Kidney (tissue), 14 donors: ENCODE data around the gene ABCC3. TPM values are rescaled to one million over a fixed set of nuclear protein-coding genes. Genes with fewer than 3 reads are reported as not detected.

Experiments
- DNase-seq, 5 donors: peaks; one replicate each; pipeline ENCODE4 v3.0.0-alpha.2; 2013 to 2020
- FAIRE-seq: peaks from 2 replicates; lab custom pipeline; 2012; peaks lifted over from hg19 to GRCh38; lab: Jason Lieb, UNC
- H3K27ac ChIP-seq, 2 donors: one replicate each; pipeline ENCODE4 v1.7.0; 2013; ENCODE audit warnings: low read depth in 2 of 2, low read length in 2 of 2, inconsistent platforms in 1 of 2
- H3K27me3 ChIP-seq: one replicate; pipeline ENCODE4 v1.7.1; 2013; ENCODE audit warnings: low read length, inconsistent platforms; ENCODE audit not compliant: control insufficient read depth, insufficient read depth
- H3K36me3 ChIP-seq, 3 donors: one replicate each; pipeline versions ENCODE4 v1.7.0 to v1.7.1; 2013; ENCODE audit warnings: low read length in 3 of 3, control low read depth in 1 of 3, inconsistent platforms in 1 of 3; ENCODE audit not compliant: insufficient read depth in 3 of 3, control insufficient read depth in 2 of 3
- H3K4me1 ChIP-seq, 3 donors: one replicate each; pipeline versions ENCODE4 v1.7.0 to v1.7.1; 2013; ENCODE audit warnings: low read length in 3 of 3, inconsistent platforms in 1 of 3, low read depth in 1 of 3; ENCODE audit not compliant: control insufficient read depth in 2 of 3, insufficient read depth in 2 of 3
- H3K4me3 ChIP-seq, 3 donors: one replicate each; pipeline versions ENCODE4 v1.7.0 to v1.8.1; 2013; ENCODE audit warnings: low read length in 3 of 3, control low read depth in 1 of 3, inconsistent platforms in 1 of 3
- H3K9ac ChIP-seq, 3 donors: one replicate each; pipeline versions ENCODE4 v1.7.0 to v1.7.1; 2013; ENCODE audit warnings: low read length in 3 of 3, control low read depth in 1 of 3, inconsistent platforms in 1 of 3
- H3K9me3 ChIP-seq, 3 donors: one replicate each; pipeline versions ENCODE4 v1.7.0 to v1.7.1; 2013; ENCODE audit warnings: low read length in 3 of 3, control low read depth in 1 of 3, inconsistent platforms in 1 of 3; ENCODE audit not compliant: control insufficient read depth in 2 of 3, insufficient read depth in 1 of 3
- intact Hi-C: fragments of 100-400 bp; cut with DNase I; formaldehyde crosslinking; loops from one replicate; pipeline ENCODE4 v1.11.1; 2022
- polyA plus RNA-seq: library from polyadenylated mRNA; stranded (reverse); fragments of 350-450 nt; fragmentation: Illumina TruSeq; extraction: RNeasy Lipid Tissue Mini Kit (QIAGEN cat#74804); gene quantifications from one replicate; pipeline ENCODE4 v1.2.3, GENCODE V29; 2014; ENCODE audit warnings: low read depth, low replicate concordance; ENCODE audit not compliant: insufficient read depth
- total RNA-seq: library from RNA; stranded (reverse); fragmentation: NEBNext Ultra II Directional; extraction: Animal tissue kit (Norgen Biotek cat#: 25700); gene quantifications from one replicate; pipeline ENCODE4 v1.2.1, GENCODE V29; 2021
- TF ChIP-seq, protein P1 (sequence below): IDR thresholded peaks from 3 replicates; pipeline ENCODE4 v1.5.1; 2012; ENCODE audit warnings: mild to moderate bottlenecking, moderate library complexity, borderline replicate concordance; ENCODE audit not compliant: insufficient read depth; ENCODE audit errors: extremely low read depth
- donor health status: control.
- donor health status: control.
- donor health status: control.
- donor health status: control.
- donor health status: control.
- donor health status: DM: yes; HTN: yes; CAD: no.
- donor health status: Normal renal cell carcinoma (clear cell type).

The ABCC3 gene
- total and polyA plus RNA-seq, 2 donors from 2014 or later, result 9.3 to 156 TPM

DNA sequence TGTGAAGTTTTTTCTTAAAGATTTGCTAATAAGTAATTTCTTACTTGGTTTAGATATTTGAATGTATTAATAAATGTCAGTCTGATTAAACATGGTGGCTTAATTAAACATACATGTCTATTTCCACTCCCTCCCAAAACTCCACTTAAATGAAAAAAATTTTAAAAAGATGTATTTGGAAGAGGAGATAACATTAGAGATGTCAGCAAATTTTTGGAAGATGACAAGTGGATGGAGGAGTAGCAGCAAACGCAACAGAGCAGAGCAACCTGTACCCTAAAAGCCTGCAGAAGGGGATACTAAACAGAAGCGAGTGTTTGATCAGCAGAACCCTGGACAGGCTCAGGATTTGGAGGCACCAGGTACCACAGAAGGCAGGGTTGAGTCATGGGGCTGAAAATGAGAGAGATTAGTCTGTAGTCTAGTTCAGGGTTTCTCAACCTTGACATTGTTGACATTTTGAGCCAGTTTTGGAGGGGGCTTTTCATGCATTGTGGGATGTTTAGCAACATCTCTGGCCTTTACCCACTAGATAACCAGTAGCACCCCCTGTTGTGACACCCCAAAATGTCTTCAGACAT lies 102.5 kb downstream of the ABCC3 start:
- H3K27ac ChIP-seq, result no peak overlapping the region
- H3K4me1 ChIP-seq, result no peaks in the 10 kb centered on the region
- H3K27me3 ChIP-seq, result no peaks in the 10 kb centered on the region
- H3K9ac ChIP-seq, result no peak overlapping the region
- FAIRE-seq (no peak), DNase-seq (no peak)
- H3K9me3 ChIP-seq, result no peaks in the 10 kb centered on the region
- intact Hi-C loops, result no loop called here
- H3K4me3 ChIP-seq, result no peak overlapping the region
- peaks cover 15 to 39% (median 16%) of the 10 kb centered on the region in 3 donors for H3K36me3 ChIP-seq
- TF ChIP-seq, protein P1, sequence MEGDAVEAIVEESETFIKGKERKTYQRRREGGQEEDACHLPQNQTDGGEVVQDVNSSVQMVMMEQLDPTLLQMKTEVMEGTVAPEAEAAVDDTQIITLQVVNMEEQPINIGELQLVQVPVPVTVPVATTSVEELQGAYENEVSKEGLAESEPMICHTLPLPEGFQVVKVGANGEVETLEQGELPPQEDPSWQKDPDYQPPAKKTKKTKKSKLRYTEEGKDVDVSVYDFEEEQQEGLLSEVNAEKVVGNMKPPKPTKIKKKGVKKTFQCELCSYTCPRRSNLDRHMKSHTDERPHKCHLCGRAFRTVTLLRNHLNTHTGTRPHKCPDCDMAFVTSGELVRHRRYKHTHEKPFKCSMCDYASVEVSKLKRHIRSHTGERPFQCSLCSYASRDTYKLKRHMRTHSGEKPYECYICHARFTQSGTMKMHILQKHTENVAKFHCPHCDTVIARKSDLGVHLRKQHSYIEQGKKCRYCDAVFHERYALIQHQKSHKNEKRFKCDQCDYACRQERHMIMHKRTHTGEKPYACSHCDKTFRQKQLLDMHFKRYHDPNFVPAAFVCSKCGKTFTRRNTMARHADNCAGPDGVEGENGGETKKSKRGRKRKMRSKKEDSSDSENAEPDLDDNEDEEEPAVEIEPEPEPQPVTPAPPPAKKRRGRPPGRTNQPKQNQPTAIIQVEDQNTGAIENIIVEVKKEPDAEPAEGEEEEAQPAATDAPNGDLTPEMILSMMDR, result no peak

DNA sequence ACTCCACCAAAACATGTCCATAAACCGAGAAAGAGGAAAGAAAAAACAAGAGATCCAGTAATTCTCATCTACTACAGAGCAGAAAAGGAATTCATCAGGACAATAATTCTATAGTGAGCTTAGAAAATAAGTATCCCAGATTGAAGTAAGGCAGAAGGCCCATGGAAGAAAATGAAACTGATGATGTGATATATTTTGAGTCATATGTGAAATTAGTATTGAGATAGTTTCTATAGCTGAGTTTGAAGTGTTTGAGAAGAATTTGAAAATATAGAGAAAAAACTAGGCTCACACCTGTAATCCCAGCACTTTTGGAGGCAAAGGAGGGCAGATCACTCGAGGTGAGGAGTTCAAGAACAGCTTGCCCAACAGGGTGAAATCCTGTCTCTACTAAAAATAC lies 104.4 kb downstream of the ABCC3 start:
- Histone ChIP-seq H3K4me3 (no peak overlapping the region), H3K27me3 (no peaks in the 10 kb centered on the region), H3K27ac (no peak overlapping the region), H3K36me3 (peaks cover 22 to 53% (median 26%) of the 10 kb centered on the region in 3 donors), H3K9me3 (no peaks in the 10 kb centered on the region), H3K9ac (no peak overlapping the region), H3K4me1 (no peaks in the 10 kb centered on the region)
- FAIRE-seq (no peak), DNase-seq (no peak)
- TF ChIP-seq, protein P1, result no peak
- intact Hi-C loops, result no loop called here

Other genes starting within 250 kb of the ABCC3 start
- 61.7 TPM for gene LRRC59, start 237.4 kb upstream of the ABCC3 start, total RNA-seq
- gene LRRC59, start 237.4 kb upstream of the ABCC3 start, polyA plus RNA-seq, result 37.0 TPM
- gene ACSF2, start 208.7 kb upstream of the ABCC3 start, total RNA-seq, result 44.4 TPM
- gene ACSF2, start 208.7 kb upstream of the ABCC3 start, polyA plus RNA-seq, result 404 TPM
- 0.22 TPM for gene CHAD, start 166.0 kb upstream of the ABCC3 start, total RNA-seq
- gene CHAD, start 166.0 kb upstream of the ABCC3 start, polyA plus RNA-seq, result 0.43 TPM
- gene RSAD1, start 156.0 kb upstream of the ABCC3 start, total RNA-seq, result 38.9 TPM
- 39.9 TPM for gene RSAD1, start 156.0 kb upstream of the ABCC3 start, polyA plus RNA-seq
- 0.72 TPM for gene MYCBPAP, start 126.4 kb upstream of the ABCC3 start, total RNA-seq
- 2.9 TPM for gene MYCBPAP, start 126.4 kb upstream of the ABCC3 start, polyA plus RNA-seq
- gene EPN3, start 102.1 kb upstream of the ABCC3 start, total RNA-seq, result 5.0 TPM
- gene EPN3, start 102.1 kb upstream of the ABCC3 start, polyA plus RNA-seq, result 28.7 TPM
- 60.4 TPM for gene SPATA20, start 87.7 kb upstream of the ABCC3 start, total RNA-seq
- 52.7 TPM for gene SPATA20, start 87.7 kb upstream of the ABCC3 start, polyA plus RNA-seq
- gene CACNA1G, start 74.2 kb upstream of the ABCC3 start, total RNA-seq, result 0.06 TPM
- not detected for gene CACNA1G, start 74.2 kb upstream of the ABCC3 start, polyA plus RNA-seq
- gene ANKRD40, start 73.0 kb downstream of the ABCC3 start, total RNA-seq, result 37.6 TPM
- gene ANKRD40, start 73.0 kb downstream of the ABCC3 start, polyA plus RNA-seq, result 15.8 TPM
- gene LUC7L3, start 84.7 kb downstream of the ABCC3 start, total RNA-seq, result 91.9 TPM
- 74.3 TPM for gene LUC7L3, start 84.7 kb downstream of the ABCC3 start, polyA plus RNA-seq
- gene ANKRD40CL, start 132.6 kb downstream of the ABCC3 start, total RNA-seq, result not detected
- gene ANKRD40CL, start 132.6 kb downstream of the ABCC3 start, polyA plus RNA-seq, result not detected
- gene WFIKKN2, start 200.7 kb downstream of the ABCC3 start, total RNA-seq, result 0.09 TPM
- not detected for gene WFIKKN2, start 200.7 kb downstream of the ABCC3 start, polyA plus RNA-seq
- 141 TPM for gene TOB1, start 231.5 kb downstream of the ABCC3 start, total RNA-seq
- gene TOB1, start 231.5 kb downstream of the ABCC3 start, polyA plus RNA-seq, result 52.5 TPM